OCI-LY7 (cell line): ENCODE results near the gene C2orf66. TPM values are rescaled to one million over a fixed set of nuclear protein-coding genes. Genes with fewer than 3 reads are reported as not detected.

ENCODE experiments used
- BruUV-seq: library from RNA; stranded (reverse); fragments of 400-500 nt; replicated peaks from 2 replicates; lab custom pipeline; 2021; lab: Mats Ljungman, UMichigan
- CTCF ChIA-PET: fragments of 300-600 bp; sonication (Branson Sonifier 250); formaldehyde crosslinking; loops from one replicate; lab custom pipeline; 2022; ENCODE audit warnings: antibody characterized with exemption; ENCODE audit not compliant: unreplicated experiment; lab: Charles Lee
- POLR2A ChIA-PET: fragments of 300-600 bp; sonication (Branson Sonifier 250); formaldehyde crosslinking; loops from one replicate; lab custom pipeline; 2022; ENCODE audit warnings: antibody characterized with exemption; lab: Charles Lee
- DNase-seq: peaks from one replicate; pipeline ENCODE4 v3.0.0-alpha.2; 2015; ENCODE audit warnings: low spot score
- H2AFZ ChIP-seq: fragments of 200-600 bp; sonication (generic), shearing (Covaris generic); 2 replicates; pipeline ENCODE4 v1.6.1; 2014; ENCODE audit warnings: mild to moderate bottlenecking, antibody characterized with exemption, low read length, moderate library complexity
- H3K27ac ChIP-seq: fragments of 200-600 bp; sonication (generic); 2 replicates; pipeline ENCODE4 v1.5.1; 2014; ENCODE audit warnings: mixed run types, low read depth, mild to moderate bottlenecking, moderate library complexity, low read length, inconsistent platforms; ENCODE audit not compliant: poor library complexity, severe bottlenecking
- H3K36me3 ChIP-seq: fragments of 200-600 bp; sonication (generic); 2 replicates; pipeline ENCODE4 v1.6.1; 2014; ENCODE audit warnings: mild to moderate bottlenecking, antibody characterized with exemption, low read length, moderate library complexity, mixed read lengths; ENCODE audit not compliant: insufficient read depth
- H3K4me1 ChIP-seq: fragments of 200-600 bp; sonication (generic); 2 replicates; pipeline ENCODE4 v1.5.1; 2014; ENCODE audit warnings: mild to moderate bottlenecking, low read length; ENCODE audit not compliant: insufficient read depth, poor library complexity, severe bottlenecking
- H3K4me2 ChIP-seq: fragments of 200-600 bp; sonication (generic); 2 replicates; pipeline ENCODE4 v1.6.1; 2014; ENCODE audit warnings: mild to moderate bottlenecking, low read length
- H3K4me3 ChIP-seq: fragments of 200-600 bp; sonication (generic); 2 replicates; pipeline ENCODE4 v1.5.1; 2014; ENCODE audit warnings: mild to moderate bottlenecking, low read depth, low read length; ENCODE audit not compliant: poor library complexity, severe bottlenecking
- H3K79me2 ChIP-seq: fragments of 200-600 bp; sonication (generic); 2 replicates; pipeline ENCODE4 v1.6.1; 2016; ENCODE audit warnings: low read depth, mild to moderate bottlenecking, low read length, moderate library complexity, mixed read lengths; ENCODE audit not compliant: insufficient read depth
- H3K9me2 ChIP-seq: fragments of 200-600 bp; sonication (generic); 2 replicates; pipeline ENCODE4 v1.6.1; 2016; ENCODE audit warnings: mild to moderate bottlenecking, low read length, mixed read lengths; ENCODE audit not compliant: insufficient read depth
- H3K9me3 ChIP-seq: fragments of 200-600 bp; sonication (generic); 2 replicates; pipeline ENCODE4 v1.6.1; 2014; ENCODE audit warnings: mild to moderate bottlenecking, mixed run types, low read length, mixed read lengths
- H4K20me1 ChIP-seq: fragments of 200-600 bp; sonication (generic); 2 replicates; pipeline ENCODE4 v1.6.1; 2014; ENCODE audit warnings: mild to moderate bottlenecking, antibody characterized with exemption, low read length, moderate library complexity, mixed read lengths; ENCODE audit not compliant: insufficient read depth
- CTCF ChIP-seq: fragments of 200-600 bp; sonication (generic); conservative IDR thresholded peaks from 2 replicates; pipeline ENCODE4 v1.5.1; 2014; ENCODE audit warnings: mild to moderate bottlenecking, antibody characterized with exemption, low read length, moderate library complexity, mixed read lengths
- EZH2phosphoT487 ChIP-seq: fragments of 200-600 bp; sonication (generic); IDR thresholded peaks from 2 replicates; pipeline ENCODE4 v1.6.1; 2018; ENCODE audit warnings: low read depth, borderline replicate concordance, mild to moderate bottlenecking, mixed run types, antibody characterized with exemption, low read length, moderate library complexity, mixed read lengths
- intact Hi-C: fragments of 100-400 bp; cut with micrococcal nuclease; formaldehyde crosslinking; loops from one replicate; pipeline ENCODE4 v1.10.0; 2022; ENCODE audit not compliant: unreplicated experiment
- total RNA-seq, 2 experiments: library from RNA; depleted of rRNA in 1 of 2; stranded (reverse); fragments of >200 nt in 1 of 2; shearing (Covaris generic) in 1 of 2; gene quantifications; 2 replicates each; pipeline ENCODE4 v1.2.3, GENCODE V29; 2014 to 2022

Gene C2orf66
- total RNA-seq, 2 experiments from 2014 or later, result not detected

GRCh38 chr2:196821195-196821594 lies 12.0 kb upstream of the C2orf66 start:
- TF ChIP-seq EZH2phosphoT487 (no peak), CTCF (no peak)
- DNase-seq, result no peak
- Histone ChIP-seq H3K27ac (no peak overlapping the region), H2AFZ (no peak overlapping the region), H3K36me3 (no peaks in the 10 kb centered on the region), H3K9me3 (no peaks in the 10 kb centered on the region), H3K4me1 (no peaks in the 10 kb centered on the region), H3K79me2 (no peaks in the 10 kb centered on the region), H3K9me2 (no peaks in the 10 kb centered on the region), H3K4me2 (no peak overlapping the region), H4K20me1 (no peaks in the 10 kb centered on the region), H3K4me3 (no peak overlapping the region)
- POLR2A ChIA-PET, result interaction anchor here (0.6 to 0.7 kb wide), 4 partner anchors 9 to 224 kb away, joined by 3 to 5 read pairs (median 4); no protein-coding TSS in a partner anchor
- BruUV-seq, result no TSS peak
- intact Hi-C loops, result no loop called here
- CTCF ChIA-PET, result no interaction called here

GRCh38 chr2:196808083-196808665 lies 981 bp downstream of the C2orf66 start:
- intact Hi-C loops, result no loop called here
- POLR2A ChIA-PET, result interaction anchor here (0.6 to 3.1 kb wide), 3 partner anchors 9 to 137 kb away, joined by 3 to 12 read pairs (median 8); partner anchors contain the start of gene GTF3C3
- BruUV-seq, result no TSS peak
- Histone ChIP-seq H3K4me1 (no peaks in the 10 kb centered on the region), H3K36me3 (no peaks in the 10 kb centered on the region), H2AFZ (no peak overlapping the region), H3K4me3 (no peak overlapping the region), H4K20me1 (no peaks in the 10 kb centered on the region), H3K27ac (no peak overlapping the region), H3K79me2 (no peaks in the 10 kb centered on the region), H3K9me3 (no peaks in the 10 kb centered on the region), H3K9me2 (no peaks in the 10 kb centered on the region), H3K4me2 (no peak overlapping the region)
- peak; percentile 27 for DNase-seq
- CTCF ChIA-PET, result interaction anchor here (0.6 kb wide), 1 partner anchor 9 kb away, joined by 3 read pairs; the partner anchor contains the start of gene GTF3C3
- no peak for TF ChIP-seq EZH2phosphoT487
- TF ChIP-seq CTCF, result peak; percentile 53; the same call in 1 of the 2 replicates

DNA sequence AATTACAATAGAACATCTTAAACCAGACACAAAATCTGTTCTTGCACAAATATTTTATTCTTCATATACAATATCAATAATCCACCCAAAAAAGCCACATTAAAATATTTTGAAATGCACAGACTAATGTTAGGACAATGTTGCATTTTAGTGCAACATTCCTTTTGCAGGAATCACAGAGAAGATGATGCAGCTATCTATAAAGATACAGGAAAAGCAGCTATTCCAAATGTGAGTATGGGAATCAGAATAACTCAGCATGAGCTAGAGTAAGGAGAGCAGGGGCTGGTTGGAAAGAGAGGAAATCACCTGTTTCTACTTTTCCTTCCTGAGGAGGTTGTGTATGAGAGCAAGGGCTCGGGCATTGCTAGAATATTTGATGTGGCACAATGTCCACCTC lies 4.8 kb downstream of the C2orf66 start:
- no TSS peak for BruUV-seq
- peaks cover under 1% of the 10 kb centered on the region; the same call in 1 of the 2 replicates for H3K79me2 ChIP-seq
- no peak overlapping the region for H3K4me3 ChIP-seq
- intact Hi-C loops, result no loop called here
- 0 out of 2 replicates have a peak, but pooled peaks cover 7% of the 10 kb centered on the region for H3K9me2 ChIP-seq
- no peaks in the 10 kb centered on the region for H3K9me3 ChIP-seq
- no peak for DNase-seq
- H3K4me1 ChIP-seq, result no peaks in the 10 kb centered on the region
- H2AFZ ChIP-seq, result no peak overlapping the region
- H3K36me3 ChIP-seq, result no peaks in the 10 kb centered on the region
- no peak for TF ChIP-seq CTCF
- no peak for TF ChIP-seq EZH2phosphoT487
- ChIA-PET POLR2A (interaction anchor here (0.6 kb wide), 1 partner anchor 10 kb away, joined by 3 read pairs; no protein-coding TSS in a partner anchor), CTCF (no interaction called here)
- no peak overlapping the region for H3K27ac ChIP-seq
- H3K4me2 ChIP-seq, result no peak overlapping the region
- H4K20me1 ChIP-seq, result no peaks in the 10 kb centered on the region
